ENCODE measurements around the gene INAFM2. TPM values are rescaled to one million over a fixed set of nuclear protein-coding genes. Genes with fewer than 3 reads are reported as not detected.
A peak's percentile ranks its signal among the peaks of the same experiment; 100 is the strongest.

INAFM2 gene
- total and polyA plus RNA-seq, 2 experiments from 2014 or later: 186 to 217 TPM

GRCh38 chr15:40312370-40313158, 10.9 kb upstream of the INAFM2 start:
- Histone ChIP-seq H3K9me3 (ENCODE audit: low read depth) (no peaks in the 10 kb centered on the region), H3K4me1 (ENCODE audit: low read depth) (peaks cover 36% of the 10 kb centered on the region), H3K27me3 (peaks cover 6% of the 10 kb centered on the region), H3K27ac (no peak overlapping the region), H3K36me3 (no peaks in the 10 kb centered on the region), H3K4me3 (no peak overlapping the region)
- no peak for TF ChIP-seq CTCF (IDR thresholded peaks at IDR 0.05; ENCODE audit: low read depth, low read length)
- no peak for DNase-seq (ENCODE audit: low read depth in 1 of 2, low spot score in 1 of 2)

GRCh38 chr15:40313531-40314398, 9.7 kb upstream of the INAFM2 start:
- Histone ChIP-seq H3K4me1 (ENCODE audit: low read depth) (peaks cover 25% of the 10 kb centered on the region), H3K27ac (no peak overlapping the region), H3K36me3 (no peaks in the 10 kb centered on the region), H3K9me3 (ENCODE audit: low read depth) (no peaks in the 10 kb centered on the region), H3K27me3 (peaks cover 6% of the 10 kb centered on the region), H3K4me3 (no peak overlapping the region)
- TF ChIP-seq CTCF (IDR thresholded peaks at IDR 0.05; ENCODE audit: low read depth, low read length): no peak
- peak in 1 of 2 donors; percentile 89 for DNase-seq (ENCODE audit: low read depth in 1 of 2, low spot score in 1 of 2)

DNA sequence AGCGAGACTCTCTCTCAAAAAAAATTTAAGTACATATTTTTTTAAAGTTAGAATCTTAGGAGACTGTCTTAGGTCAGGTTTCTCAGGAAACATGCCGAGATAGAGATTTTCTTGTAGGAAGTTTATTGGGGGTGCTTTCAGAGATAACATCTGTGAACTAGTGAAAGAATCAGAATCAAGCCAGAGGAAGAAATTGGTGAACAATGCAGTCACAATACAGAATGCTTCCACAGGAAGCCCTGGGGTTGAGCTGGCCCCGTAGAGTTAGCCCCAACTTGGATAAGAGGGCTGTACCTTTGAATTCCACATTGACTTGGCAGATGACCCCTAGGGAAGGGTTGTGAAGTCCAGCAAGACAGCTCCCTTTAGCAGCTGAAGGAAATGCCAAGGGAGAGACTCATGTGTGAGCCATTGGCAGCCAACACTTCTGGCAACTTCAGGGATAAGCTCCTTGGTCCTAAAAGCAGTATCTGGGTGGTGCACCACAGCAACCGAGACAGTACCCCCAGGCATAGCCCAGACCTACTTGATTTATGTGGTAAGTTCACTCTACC, 8.7 kb upstream of the INAFM2 start:
- peaks cover 6% of the 10 kb centered on the region for H3K27me3 ChIP-seq
- H3K4me3 ChIP-seq: no peak overlapping the region

GRCh38 chr15:40316931-40317330, 6.6 kb upstream of the INAFM2 start:
- no peak for TF ChIP-seq CTCF (IDR thresholded peaks at IDR 0.05; ENCODE audit: low read depth, low read length)
- Histone ChIP-seq H3K4me1 (ENCODE audit: low read depth) (peaks cover 32% of the 10 kb centered on the region), H3K9me3 (ENCODE audit: low read depth) (no peaks in the 10 kb centered on the region), H3K4me3 (no peak overlapping the region), H3K36me3 (no peaks in the 10 kb centered on the region), H3K27ac (no peak overlapping the region), H3K27me3 (no peaks in the 10 kb centered on the region)
- no peak for DNase-seq (ENCODE audit: low read depth in 1 of 2, low spot score in 1 of 2)

More for the DNA sequence above, 8.7 kb upstream of the INAFM2 start:
- H3K36me3 ChIP-seq: no peaks in the 10 kb centered on the region
- no peaks in the 10 kb centered on the region for H3K9me3 ChIP-seq (ENCODE audit: low read depth)
- no peak for TF ChIP-seq CTCF (IDR thresholded peaks at IDR 0.05; ENCODE audit: low read depth, low read length)
- peaks cover 15% of the 10 kb centered on the region for H3K4me1 ChIP-seq (ENCODE audit: low read depth)
- no peak overlapping the region for H3K27ac ChIP-seq
- peak in 1 of 2 donors; percentile 58 for DNase-seq (ENCODE audit: low read depth in 1 of 2, low spot score in 1 of 2)

DNA sequence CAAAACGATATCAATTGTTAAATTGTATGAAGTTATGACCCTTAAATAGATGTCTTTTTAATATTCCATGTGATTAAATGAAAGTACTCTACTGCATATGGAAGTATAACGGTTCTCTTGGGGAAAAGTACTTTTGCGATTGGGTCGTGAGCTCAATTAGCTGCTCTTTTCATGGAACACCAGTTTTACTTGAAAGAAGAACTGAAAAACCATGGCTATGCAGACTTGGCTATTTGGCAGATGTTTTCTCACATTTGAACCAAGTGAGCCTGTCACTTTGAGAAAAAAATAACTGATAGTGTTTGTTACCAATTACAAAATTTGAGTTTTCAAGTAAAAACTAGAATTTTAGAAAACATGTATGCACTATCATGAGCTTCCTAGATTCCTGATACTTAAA, 5.9 kb upstream of the INAFM2 start:
- TF ChIP-seq CTCF (IDR thresholded peaks at IDR 0.05; ENCODE audit: low read depth, low read length): no peak
- Histone ChIP-seq H3K36me3 (no peaks in the 10 kb centered on the region), H3K4me1 (ENCODE audit: low read depth) (peaks cover 38% of the 10 kb centered on the region), H3K4me3 (no peak overlapping the region), H3K27ac (no peak overlapping the region), H3K27me3 (no peaks in the 10 kb centered on the region), H3K9me3 (ENCODE audit: low read depth) (no peaks in the 10 kb centered on the region)
- no peak for DNase-seq (ENCODE audit: low read depth in 1 of 2, low spot score in 1 of 2)

All from cardiac muscle cell (in vitro differentiated cells and primary cell).